Activated T-helper 9 cell treated with anti-CD3 and anti-CD28 coated beads, Interleukin-2, amount 50 U/mL, for 16 hours (primary cell): ENCODE data around the gene DHX32.
A peak's percentile ranks its signal among the peaks of the same experiment; 100 is the strongest.
"Not testable (repeated sequence)": the region's sequence is repeated elsewhere in the genome, so short reads cannot be mapped to it uniquely, and the experiment has no call there.

Source experiments
- DNase-seq: peaks from one replicate; pipeline ENCODE4 v3.0.0-alpha.2; 2020; ENCODE audit warnings: low read depth

DHX32 gene

DNA sequence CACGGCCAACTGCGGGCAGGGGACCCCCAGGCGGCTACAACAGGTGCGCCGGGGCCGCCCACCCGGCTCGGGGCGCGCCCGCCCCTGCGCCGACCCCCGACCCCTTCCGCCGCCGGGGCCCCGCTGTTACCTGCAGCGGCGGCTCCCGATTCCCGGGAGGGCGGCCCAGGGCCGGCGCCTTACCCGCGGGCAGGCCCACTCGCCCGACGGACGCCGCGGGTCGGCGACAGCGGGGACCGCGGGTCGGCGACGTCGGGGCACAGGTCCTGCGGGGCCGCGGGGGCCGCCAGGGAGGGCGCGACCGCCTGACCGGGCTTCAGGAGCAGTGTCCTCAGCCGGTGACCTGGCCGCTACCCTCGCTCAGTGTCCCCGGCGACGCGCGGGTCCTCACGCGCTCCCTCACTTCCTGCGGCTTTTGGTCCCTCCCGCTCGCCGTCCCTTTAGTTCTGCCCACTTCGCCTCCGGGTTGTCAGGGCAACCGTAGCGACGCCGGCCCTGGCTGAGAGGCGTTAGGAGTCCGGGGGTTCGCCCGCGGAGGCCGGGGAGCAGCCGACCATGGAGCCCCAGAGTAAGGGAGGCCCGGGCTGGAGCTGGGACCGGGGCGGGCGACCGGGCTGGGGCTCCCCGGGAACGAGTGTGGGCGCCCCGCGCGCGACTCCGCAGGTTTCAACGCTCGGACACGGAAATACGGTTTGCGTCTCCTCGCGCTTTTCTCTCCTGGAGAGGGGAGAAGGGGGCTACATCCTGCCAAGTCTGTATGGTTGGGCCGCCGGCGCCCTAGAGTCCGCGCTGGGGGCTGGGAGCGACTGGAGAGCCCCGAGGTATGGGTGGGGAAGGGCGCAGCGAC, 15.2 kb upstream of the DHX32 start, which contains the start of gene FANK1:
FANK1 (plus strand) TSS at position 477 of the 847 bp plus-strand sequence; CDS start at position 556, 79 bp downstream.
- DNase-seq: peak; percentile 55

DNA sequence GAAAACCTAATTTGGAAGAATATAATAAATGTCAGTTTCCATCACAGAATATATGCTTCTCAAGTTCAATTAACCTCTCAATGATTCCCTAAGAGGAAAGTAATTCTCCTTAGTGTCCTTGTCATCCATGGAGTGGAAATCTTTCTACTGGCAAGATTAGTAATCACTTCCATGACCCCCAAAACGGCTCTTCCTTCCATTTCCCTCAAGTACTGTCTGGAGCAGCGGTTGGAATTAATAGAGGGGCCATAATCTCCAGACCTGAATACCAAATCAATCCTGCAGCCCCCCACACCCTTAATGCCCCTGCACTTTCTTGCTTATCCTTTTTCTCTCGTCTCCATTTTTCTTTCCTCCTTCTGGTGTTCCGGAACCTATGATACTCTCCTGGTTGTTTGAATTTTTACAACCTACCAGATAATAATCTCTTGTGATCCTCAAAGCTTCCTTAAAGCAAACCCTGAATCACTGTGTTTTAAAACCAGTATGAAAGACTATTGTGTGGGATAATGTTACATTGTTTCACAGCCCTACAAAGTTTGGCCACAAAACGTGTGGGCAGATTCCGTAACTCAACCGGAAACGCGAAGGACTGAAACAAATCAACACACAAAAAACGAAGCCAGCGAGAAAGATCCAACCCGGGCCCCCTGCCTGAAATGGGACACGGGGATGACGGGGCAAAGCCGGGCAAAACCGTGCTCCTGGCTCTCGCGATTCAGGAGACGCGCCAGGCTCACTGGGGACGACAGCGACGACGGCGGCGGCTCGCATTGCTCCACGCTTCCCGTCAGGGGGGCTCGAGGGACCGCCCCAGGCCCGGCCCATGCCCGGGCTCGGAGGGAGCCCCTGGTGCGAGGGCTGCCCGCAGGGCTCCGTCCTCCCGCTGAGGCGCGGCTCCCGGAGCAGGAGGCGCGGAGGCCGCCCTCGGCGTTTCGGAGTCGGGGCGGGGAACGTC, 14.3 kb upstream of the DHX32 start:
- DNase-seq: peak; percentile 11

DNA sequence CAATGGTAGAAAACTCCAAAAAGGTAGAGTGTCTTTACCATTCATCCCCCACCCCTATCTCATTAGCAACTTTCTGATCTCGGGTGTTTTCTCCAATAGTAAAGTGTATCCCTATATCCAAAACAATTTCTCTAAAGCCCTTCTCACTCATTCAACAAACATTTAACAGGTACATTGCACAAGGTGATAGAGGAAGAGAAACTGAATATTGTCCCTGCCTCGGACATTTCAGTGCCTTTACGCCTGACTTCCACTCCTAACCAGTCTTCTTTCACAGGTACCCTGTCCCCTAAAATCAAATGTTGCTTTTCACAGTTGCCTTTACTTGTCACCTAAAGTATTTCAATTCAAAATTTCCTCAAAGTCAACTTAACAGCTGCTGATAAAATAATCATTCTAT, 13.1 kb upstream of the DHX32 start:
- DNase-seq: not testable (repeated sequence)

DNA sequence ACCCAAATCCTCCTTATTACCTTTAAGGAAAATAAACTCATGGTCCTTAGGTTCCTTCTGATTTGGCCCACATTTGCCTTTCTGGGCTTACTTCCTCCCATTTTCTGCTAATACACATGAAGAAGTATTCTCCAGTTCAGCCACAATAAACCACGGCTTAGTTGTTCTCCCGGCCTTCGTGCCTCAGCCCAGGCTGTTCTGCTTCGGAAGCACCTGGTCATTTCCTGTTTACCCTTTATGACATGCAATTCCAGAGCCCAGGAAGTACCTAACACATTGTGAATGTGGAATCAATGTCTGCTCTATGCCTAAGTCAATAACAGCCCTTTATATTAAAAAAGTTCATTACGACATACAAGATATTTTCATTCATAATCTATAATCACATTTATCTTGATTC, 11.3 kb upstream of the DHX32 start:
- not testable (repeated sequence) for DNase-seq

DNA sequence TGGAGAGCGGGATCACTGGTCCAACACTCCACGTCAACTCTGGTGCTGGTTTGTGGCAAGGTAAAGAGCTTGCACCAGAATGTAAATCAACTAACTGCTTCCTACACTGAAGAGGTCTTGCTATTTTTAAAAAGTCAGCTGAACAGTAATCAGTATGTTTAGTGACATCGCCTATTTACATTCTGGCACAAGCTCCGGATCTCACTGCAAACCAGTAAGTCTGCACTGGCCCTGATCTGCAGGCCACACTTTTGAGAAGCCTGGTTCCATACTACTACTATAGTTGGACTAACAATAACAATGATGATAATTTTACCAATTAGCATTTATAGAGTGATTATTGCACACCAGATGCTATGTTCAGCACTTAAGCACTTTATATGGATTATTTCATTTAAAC, 8.3 kb upstream of the DHX32 start:
- DNase-seq: not testable (repeated sequence)

DNA sequence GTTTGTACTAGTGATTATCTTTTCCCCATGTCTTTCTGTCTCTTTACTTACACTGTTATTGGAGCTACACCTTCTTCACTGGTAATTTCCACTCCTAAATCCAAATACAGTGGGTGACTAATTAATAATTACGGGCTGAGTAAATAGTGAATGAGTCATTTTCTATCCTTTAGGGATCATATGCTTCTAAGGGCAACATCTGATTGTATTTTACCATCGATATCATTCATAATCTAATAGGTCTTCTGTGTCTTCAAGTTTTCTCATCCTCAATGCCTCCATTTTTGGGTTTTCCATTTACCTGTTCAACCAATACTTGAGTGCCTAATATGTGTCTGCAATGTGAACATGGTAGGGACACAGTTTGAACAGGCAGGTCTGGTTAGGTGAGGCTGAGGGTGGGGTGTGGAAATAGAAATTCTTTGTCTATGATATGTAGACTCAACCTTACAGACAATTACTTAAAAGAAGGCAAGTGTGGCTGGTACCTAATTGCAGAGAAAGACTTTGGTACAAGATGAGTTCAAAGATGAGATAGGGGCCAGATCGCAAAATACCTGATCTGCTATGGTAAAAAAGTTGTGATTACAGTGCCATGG, 5.9 kb upstream of the DHX32 start:
- DNase-seq: no peak

DNA sequence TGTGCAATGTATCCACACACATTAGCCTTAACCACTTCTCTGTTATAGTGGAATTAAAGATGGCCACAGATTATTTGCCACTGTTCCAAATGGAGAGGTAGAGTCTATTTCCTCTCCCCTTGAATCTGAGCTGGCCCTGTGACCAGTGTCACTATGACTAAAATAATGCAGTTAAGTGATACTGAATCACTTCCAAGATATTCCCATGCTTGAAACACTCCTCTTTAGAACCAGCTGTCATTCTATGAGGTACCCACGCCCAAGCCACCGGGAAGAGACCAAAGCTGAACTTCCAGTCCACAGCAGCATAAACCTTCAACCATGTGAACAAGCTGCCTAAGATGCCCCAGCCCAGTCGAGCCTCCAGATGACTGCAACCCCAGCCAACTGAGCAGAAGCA, 2.1 kb upstream of the DHX32 start:
- DNase-seq: no peak

DNA sequence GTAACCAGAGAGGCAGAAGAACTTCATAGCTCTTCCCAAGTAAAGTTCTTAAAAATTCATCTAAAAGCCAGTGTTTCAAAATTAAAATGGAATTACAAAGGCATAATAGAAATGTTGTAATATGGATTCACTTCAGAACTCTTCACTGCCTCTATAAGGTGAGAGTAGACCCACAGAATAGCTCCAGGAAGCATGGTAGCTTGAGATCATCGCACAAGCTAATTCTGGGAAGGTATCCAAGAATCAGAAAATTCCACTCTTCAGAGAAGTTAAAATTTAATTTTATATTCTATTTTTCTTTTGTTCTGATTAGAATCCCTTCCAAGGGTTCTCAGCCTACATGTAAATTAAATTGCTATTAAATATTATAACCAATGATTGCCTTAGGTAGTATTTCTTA, 1.5 kb upstream of the DHX32 start:
- DNase-seq: no peak

DNA sequence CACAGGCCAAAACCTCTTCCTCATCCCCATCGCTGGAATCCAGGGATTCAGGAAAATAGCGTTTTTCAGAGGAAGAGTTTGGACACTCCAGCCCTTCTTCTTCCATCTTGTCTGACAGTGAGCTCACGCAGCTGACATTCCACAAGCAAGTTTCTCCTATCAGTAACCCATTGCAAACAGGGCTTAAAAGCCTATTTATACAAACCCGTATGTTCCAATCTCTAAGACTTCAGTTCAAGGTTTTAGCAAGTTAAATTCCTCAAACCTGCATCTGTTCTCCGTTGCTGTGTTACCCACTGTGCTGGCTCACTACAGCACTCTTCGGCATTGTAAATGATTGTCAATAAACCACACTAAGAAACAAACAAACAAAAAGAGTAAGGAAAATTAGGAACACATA, 373 bp downstream of the DHX32 start:
- no peak for DNase-seq

DNA sequence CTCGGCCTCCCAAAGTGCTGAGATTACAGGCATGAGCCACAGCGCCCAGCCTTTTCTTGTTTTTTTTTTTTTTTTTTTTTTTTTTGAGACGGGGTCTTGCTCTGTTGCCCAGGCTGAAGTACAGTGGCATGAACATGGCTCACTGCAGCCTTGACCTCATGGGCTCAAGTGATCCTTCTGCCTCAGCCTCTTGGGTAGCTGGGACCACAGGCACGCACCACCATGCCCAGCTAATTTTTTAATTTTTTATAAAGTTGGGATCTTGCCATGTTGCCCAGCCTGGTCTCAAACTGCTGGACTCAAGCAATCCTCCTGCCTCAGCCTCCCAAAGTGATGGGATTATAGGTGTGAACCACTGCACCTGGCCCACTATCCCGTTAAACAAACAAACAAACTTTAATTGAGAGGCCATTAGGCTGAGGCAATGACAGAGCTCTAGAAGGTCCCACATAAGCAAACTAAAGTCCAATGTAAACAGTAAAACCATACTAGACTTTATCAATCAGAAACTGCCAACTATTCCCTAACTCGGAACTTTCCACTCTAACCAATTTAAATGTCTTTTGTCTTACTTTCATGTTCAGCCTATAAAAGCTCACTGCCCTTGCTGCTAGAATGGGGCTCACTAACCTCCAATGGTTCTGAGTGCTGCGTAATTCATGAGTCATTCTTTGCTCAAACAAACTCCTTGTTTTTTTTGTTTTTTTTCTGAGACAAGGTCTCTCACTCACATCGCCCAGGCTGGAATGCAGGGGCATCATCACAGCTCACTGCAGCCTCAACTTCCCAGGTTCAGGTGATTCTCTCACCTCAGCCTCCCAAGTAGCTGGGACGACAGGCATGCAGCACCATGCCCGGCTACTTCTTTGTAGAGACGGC, 1.9 kb downstream of the DHX32 start:
- DNase-seq: no peak

DNA sequence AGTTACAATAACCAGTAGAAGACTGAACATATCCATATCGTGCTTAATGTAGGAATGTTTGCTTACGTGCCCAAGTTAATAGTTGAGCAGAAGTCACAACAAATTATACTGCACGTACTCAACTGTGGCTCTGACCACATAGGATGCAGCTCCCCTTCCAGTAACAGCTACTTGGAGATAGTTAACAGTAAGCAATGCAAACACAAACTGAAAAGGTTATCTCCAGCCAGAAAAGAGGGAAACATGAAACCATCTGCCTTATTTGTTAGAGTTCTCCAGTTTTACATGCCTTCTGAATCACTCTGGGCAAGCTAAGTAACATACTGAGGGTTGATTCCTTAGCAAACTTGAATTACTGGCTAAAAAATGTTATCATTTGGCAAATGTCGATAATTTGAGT, 9.8 kb downstream of the DHX32 start:
- no peak for DNase-seq

DNA sequence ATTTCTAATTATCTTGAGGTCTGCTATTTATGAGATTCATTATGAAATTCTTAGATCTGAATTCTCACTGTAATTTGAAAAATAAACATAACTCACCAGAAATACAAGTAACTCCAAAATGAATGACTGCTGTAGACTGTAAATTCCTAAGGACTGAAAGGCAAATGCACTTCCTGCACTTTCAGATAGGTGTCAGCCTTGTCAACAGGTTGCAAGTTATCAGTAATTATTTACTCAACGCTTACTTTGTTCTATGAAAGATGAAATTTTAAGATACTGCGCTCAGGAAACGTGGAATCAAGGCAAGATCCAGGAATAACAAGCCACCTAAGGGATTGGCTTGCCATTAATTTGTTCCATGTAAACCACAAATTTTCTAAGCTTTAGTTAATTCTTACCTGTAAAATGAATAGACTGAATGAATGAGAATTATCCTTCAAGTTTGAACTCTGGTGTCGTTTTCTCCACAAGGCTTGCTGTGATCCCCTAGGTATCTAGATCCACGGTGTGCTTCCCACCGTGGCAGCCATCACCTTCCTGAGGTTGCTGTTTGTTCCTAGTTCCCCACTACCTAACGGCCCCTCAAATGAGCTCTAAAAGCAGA, 12.6 kb downstream of the DHX32 start:
- DNase-seq: no peak

DNA sequence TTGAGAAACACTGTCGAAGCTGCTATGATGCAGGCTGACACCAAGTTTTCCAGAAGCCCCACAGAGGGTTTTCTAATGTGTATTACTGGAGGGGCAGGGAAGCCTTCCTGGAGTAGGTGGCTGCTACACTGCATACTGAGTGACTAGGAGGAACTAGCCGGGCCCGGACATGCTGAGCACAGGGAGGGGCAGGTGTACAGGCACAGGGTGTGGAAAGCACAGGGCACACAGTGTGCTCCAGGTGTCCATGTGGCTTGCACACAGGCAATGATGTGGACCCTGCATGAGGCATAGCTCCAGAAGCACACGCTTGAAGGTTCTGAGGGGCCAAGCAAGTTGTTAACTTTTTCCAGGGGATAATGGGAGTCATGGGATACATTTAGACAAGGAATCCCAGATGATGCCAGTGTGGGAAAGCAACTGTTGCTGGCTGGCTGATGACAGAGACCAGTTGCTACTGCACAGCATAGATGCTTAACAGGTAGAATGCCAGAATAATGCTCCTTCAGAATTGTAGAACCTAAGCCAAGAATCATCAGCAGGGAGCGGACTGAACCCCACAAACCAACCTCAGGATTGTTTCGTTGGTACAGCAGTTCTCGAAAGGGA, 14.6 kb downstream of the DHX32 start:
- DNase-seq: no peak

DNA sequence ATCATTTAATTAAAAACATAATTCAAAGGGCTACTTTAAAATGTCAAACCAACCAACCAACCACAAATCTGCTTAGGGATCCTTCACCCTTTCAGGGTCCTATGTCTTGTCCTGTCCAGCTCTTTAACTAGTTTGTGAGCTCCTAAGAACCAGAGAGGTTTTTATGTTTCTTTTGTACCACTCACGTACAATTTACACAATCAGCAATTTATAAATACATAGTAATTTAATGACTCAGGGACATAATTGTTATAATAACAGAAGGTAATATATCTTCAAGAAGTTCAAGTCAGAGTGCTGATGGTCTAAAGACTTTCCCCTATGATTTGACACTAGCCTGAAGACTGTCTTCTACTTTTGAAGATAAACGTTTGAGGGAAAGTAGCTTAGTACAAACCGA, 16.0 kb downstream of the DHX32 start:
- DNase-seq: no peak

DNA sequence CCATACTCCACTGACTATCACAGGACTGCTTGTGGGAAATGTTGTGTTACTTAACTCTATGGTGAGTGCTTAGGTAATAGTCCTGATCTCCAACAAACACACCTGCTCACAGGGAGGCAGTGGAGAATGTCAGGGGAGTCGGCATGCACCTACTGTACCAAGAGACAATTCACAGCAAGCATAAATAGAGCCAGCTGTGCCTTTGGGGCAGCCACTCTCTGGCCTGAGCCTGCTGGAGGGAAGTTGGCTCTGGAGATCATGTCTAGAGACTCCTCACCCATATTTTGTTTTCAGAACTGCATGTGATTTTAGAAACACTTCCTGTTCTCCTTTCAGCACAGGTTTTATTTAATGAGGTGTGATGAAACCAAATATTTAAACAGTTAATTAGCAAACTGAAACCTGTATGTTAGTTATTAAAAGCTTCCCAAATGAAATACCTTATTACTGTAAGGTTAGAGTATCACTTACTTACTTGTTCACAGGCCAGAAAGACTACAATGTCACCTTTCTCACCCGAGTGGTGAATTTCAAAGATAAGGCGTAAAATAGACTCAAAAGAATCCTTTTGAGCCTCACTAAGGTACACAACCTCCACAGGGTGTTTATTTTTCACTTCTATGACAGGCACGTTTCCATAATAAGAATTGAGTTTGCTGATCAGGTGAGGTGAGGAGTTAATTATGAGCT, 21.8 kb downstream of the DHX32 start:
- DNase-seq: no peak

DNA sequence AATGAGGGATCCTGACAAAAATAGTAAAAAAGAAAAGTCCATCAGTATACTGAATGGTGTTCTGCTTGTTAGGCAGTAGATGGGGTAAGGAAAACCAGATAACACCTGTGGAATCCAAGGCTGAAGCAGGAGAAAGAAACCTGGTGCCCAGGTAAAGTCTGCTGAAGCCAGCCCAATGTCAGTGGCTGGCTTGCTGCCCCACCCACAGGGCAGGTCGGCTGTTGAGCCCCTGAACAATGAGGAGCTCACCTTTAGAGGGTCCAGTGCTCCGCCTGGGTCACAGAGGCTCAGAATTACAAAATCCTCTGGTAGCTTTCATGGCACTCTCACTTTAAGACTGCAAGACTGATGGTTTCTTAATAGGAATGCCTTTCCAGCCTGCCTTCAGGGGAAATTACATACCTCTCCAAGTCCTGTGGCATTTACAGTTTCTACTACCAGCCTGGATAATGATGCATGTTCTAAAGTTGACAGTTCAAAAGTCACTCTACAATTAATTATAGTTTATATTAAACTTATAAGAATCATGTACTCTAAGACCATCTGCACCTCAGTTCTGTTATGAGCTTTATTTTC, 23.8 kb downstream of the DHX32 start:
- DNase-seq: no peak

DNA sequence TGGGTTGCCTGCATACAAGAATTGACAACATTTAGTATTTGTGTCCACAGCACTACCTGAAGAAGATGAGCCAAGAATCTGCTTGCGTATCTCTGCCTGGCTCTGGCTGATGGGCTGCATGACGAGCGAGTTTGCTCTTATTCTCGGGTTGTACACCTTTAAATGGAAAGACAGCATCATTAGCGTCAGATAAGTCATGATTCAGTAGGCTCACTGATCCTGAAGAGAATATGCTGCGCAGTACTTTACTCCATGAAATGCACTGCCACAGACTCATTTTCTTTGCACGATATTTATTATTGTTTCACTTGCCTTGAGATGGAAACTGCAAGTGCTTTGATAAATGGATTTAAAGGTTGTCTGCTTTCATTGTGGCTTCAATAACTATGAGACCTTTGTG, 28.6 kb downstream of the DHX32 start:
- no peak for DNase-seq

DNA sequence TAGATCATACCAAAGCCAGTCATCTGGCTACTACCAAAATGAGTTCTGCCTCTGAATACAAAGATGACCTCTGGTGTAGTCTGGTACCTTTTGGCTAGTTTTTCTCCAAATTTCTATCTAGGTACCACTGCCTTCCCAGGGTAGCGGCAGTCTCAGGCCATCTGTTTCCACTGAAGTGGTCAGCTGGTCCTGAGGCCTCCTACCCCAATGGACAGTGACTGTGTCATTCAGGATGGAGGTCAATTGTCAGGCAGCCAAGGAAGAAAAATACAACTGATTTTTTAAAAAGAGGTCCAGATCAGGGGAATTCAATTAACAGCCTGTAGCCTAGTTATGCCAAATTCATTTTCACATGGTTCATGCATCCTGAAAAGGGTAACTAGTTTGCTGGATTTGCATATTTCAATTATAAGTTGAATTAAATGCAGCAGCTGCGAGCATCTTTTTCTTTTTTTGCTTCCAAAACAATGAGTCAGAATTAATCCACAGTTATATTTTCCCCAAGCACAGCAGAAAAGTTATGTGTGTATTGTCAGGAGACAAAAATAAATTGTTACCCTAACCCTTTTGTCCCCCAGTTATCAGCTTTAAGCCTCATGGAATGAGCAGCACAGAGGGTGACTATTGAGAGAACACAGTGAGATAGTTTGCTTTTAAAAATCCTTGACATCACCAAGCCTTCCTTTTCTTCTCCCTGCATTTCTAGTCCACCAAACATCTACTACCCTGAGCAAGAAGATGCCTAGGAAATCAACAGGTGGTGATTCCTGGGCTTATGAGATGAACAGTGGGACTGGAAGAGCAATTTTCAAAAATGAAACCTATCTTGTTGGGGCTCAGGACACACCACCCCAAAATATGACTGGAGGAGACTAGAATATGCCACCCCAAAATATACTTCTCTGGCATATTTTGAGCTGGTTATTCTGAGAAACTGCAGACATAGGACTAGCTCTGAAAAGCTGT, 30.0 kb downstream of the DHX32 start:
- no peak for DNase-seq
